Measurements from ENCODE around the gene NOC4L.
"Not testable (repeated sequence)": the region's sequence is repeated elsewhere in the genome, so short reads cannot be mapped to it uniquely, and the experiment has no call there.

GRCh38 chr12:132149526-132149925 lies 5.3 kb downstream of the NOC4L start:
- TF ChIP-seq, protein P1, sequence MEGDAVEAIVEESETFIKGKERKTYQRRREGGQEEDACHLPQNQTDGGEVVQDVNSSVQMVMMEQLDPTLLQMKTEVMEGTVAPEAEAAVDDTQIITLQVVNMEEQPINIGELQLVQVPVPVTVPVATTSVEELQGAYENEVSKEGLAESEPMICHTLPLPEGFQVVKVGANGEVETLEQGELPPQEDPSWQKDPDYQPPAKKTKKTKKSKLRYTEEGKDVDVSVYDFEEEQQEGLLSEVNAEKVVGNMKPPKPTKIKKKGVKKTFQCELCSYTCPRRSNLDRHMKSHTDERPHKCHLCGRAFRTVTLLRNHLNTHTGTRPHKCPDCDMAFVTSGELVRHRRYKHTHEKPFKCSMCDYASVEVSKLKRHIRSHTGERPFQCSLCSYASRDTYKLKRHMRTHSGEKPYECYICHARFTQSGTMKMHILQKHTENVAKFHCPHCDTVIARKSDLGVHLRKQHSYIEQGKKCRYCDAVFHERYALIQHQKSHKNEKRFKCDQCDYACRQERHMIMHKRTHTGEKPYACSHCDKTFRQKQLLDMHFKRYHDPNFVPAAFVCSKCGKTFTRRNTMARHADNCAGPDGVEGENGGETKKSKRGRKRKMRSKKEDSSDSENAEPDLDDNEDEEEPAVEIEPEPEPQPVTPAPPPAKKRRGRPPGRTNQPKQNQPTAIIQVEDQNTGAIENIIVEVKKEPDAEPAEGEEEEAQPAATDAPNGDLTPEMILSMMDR (conservative IDR thresholded peaks at IDR 0.05; ENCODE audit: low read depth, low read length) = not testable (repeated sequence)
- not testable (repeated sequence) for TF ChIP-seq POLR2A (IDR thresholded peaks at IDR 0.05; ENCODE audit: low read depth, low read length); RCOR1 (IDR thresholded peaks at IDR 0.05; ENCODE audit: insufficient replicate concordance, low read length); BHLHE40 (IDR thresholded peaks at IDR 0.05; ENCODE audit: low read depth, low read length); NFE2L2 (IDR thresholded peaks at IDR 0.05; ENCODE audit: low read depth, low read length)
- TF ChIP-seq, protein P2, sequence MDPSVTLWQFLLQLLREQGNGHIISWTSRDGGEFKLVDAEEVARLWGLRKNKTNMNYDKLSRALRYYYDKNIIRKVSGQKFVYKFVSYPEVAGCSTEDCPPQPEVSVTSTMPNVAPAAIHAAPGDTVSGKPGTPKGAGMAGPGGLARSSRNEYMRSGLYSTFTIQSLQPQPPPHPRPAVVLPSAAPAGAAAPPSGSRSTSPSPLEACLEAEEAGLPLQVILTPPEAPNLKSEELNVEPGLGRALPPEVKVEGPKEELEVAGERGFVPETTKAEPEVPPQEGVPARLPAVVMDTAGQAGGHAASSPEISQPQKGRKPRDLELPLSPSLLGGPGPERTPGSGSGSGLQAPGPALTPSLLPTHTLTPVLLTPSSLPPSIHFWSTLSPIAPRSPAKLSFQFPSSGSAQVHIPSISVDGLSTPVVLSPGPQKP (IDR thresholded peaks at IDR 0.05; ENCODE audit: borderline replicate concordance, low read depth, low read length) = not testable (repeated sequence)
